Caco-2 (cell line): ENCODE results near the gene SYT1. TPM values are rescaled to one million over a fixed set of nuclear protein-coding genes. Genes with fewer than 3 reads are reported as not detected.

ENCODE experiments used
- BruUV-seq: library from RNA; stranded (reverse); fragments of 400-500 nt; replicated peaks from 2 replicates; lab custom pipeline; 2021; lab: Mats Ljungman, UMichigan
- CTCF ChIA-PET: fragments of 300-600 bp; sonication (Branson Sonifier 250); formaldehyde crosslinking; loops from one replicate; lab custom pipeline; 2022; ENCODE audit warnings: antibody characterized with exemption; lab: Charles Lee
- POLR2A ChIA-PET: fragments of 300-600 bp; sonication (Branson Sonifier 250); formaldehyde crosslinking; loops from one replicate; lab custom pipeline; 2022; ENCODE audit warnings: antibody characterized with exemption; lab: Charles Lee
- DNase-seq, 2 experiments: peaks; one replicate each; pipeline versions ENCODE4 v3.0.0 to v3.0.0-alpha.2; 2020 to 2022
- H3K27me3 ChIP-seq: replicated peaks from 2 replicates; pipeline ENCODE4 v1.6.0; 2011; ENCODE audit warnings: low read length; ENCODE audit not compliant: control insufficient read depth, insufficient read depth
- H3K36me3 ChIP-seq: 2 replicates; pipeline ENCODE4 v1.5.1; 2011; ENCODE audit warnings: low read length; ENCODE audit not compliant: control insufficient read depth, insufficient read depth
- H3K4me1 ChIP-seq: fragments of 250-450 bp; sonication (Bioruptor Pico); 2 replicates; pipeline ENCODE4 v1.5.1; 2020; ENCODE audit warnings: mild to moderate bottlenecking
- H3K4me3 ChIP-seq: 2 replicates; pipeline ENCODE4 v1.5.1; 2011; ENCODE audit warnings: low read depth, mild to moderate bottlenecking, control low read depth, low read length
- H3K9me3 ChIP-seq: fragments of 250-450 bp; sonication (Bioruptor Pico); 2 replicates; pipeline ENCODE4 v1.5.1; 2020; ENCODE audit warnings: mild to moderate bottlenecking, moderate library complexity
- H3K27ac Mint-ChIP-seq: one replicate; pipeline ENCODE4 v1.8.0; 2022; ENCODE audit warnings: mixed read lengths; ENCODE audit not compliant: unreplicated experiment
- H3K27me3 Mint-ChIP-seq: one replicate; pipeline ENCODE4 v1.8.0; 2022; ENCODE audit warnings: mixed read lengths; ENCODE audit not compliant: insufficient read depth, unreplicated experiment
- H3K36me3 Mint-ChIP-seq: one replicate; pipeline ENCODE4 v1.8.0; 2022; ENCODE audit warnings: mild to moderate bottlenecking, mixed read lengths; ENCODE audit not compliant: insufficient read depth, unreplicated experiment
- H3K4me1 Mint-ChIP-seq: one replicate; pipeline ENCODE4 v1.8.0; 2022; ENCODE audit warnings: low read depth, mixed read lengths; ENCODE audit not compliant: unreplicated experiment
- H3K4me3 Mint-ChIP-seq: one replicate; pipeline ENCODE4 v1.8.0; 2022; ENCODE audit warnings: mild to moderate bottlenecking, moderate library complexity, mixed read lengths; ENCODE audit not compliant: unreplicated experiment
- H3K9me3 Mint-ChIP-seq: one replicate; pipeline ENCODE4 v1.8.0; 2022; ENCODE audit warnings: mixed read lengths; ENCODE audit not compliant: unreplicated experiment
- intact Hi-C: fragments of 100-400 bp; cut with micrococcal nuclease; formaldehyde crosslinking; loops from one replicate; pipeline ENCODE4 v1.10.0; 2022; ENCODE audit not compliant: unreplicated experiment
- total RNA-seq: library from RNA; stranded (reverse); gene quantifications from 2 replicates; pipeline ENCODE4 v1.2.3, GENCODE V29; 2022
- TF ChIP-seq, protein P1 (sequence below), 2 experiments: fragments of 200-600 bp in 1 of 2; IDR thresholded peaks; 1 replicate in 1 of 2; 2 replicates in 1 of 2; pipeline versions ENCODE4 v1.5.1 to v1.8.0; 2011 to 2022; ENCODE audit warnings: antibody characterized with exemption in 1 of 2, control low read depth in 1 of 2, inconsistent platforms in 1 of 2, low read depth in 1 of 2, low read length in 1 of 2, mild to moderate bottlenecking in 1 of 2, moderate library complexity in 1 of 2; ENCODE audit not compliant: insufficient read depth in 1 of 2, severe bottlenecking in 1 of 2, unreplicated experiment in 1 of 2

The SYT1 gene
- total RNA-seq, 1 experiment from 2014 or later: 0.39 TPM

DNA sequence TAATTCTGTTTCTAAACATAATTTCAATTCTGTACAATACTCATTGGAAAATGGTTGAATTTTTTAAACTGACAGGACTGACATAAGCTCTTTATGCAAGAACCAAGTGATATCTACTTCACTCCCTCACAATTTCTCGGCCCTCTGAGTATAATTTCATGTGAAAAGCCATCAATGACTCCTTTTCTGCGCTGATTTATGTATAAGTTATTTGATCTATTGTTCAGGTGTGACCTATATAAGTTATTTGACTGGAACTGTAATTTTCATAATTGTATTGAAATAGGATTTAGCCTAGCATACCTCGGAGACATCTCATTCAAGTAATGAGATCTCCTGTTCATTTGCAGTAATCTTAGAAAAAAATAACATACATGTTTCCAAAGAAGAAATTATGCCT is 184.4 kb downstream of the SYT1 start:
- Histone ChIP-seq H3K4me3 (no peak overlapping the region), H3K4me1 (no peaks in the 10 kb centered on the region), H3K9me3 (no peaks in the 10 kb centered on the region), H3K36me3 (no peaks in the 10 kb centered on the region), H3K27me3 (no peaks in the 10 kb centered on the region)
- intact Hi-C loops: no loop called here
- TF ChIP-seq, protein P1, sequence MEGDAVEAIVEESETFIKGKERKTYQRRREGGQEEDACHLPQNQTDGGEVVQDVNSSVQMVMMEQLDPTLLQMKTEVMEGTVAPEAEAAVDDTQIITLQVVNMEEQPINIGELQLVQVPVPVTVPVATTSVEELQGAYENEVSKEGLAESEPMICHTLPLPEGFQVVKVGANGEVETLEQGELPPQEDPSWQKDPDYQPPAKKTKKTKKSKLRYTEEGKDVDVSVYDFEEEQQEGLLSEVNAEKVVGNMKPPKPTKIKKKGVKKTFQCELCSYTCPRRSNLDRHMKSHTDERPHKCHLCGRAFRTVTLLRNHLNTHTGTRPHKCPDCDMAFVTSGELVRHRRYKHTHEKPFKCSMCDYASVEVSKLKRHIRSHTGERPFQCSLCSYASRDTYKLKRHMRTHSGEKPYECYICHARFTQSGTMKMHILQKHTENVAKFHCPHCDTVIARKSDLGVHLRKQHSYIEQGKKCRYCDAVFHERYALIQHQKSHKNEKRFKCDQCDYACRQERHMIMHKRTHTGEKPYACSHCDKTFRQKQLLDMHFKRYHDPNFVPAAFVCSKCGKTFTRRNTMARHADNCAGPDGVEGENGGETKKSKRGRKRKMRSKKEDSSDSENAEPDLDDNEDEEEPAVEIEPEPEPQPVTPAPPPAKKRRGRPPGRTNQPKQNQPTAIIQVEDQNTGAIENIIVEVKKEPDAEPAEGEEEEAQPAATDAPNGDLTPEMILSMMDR (IDR thresholded peaks at IDR 0.05; ENCODE audit: insufficient read depth in 1 of 2, low read depth in 1 of 2, low read length in 1 of 2, severe bottlenecking in 1 of 2, unreplicated experiment in 1 of 2): no peak
- Mint-ChIP-seq H3K27ac (no peak overlapping the region), H3K4me3 (no peak overlapping the region), H3K36me3 (no peaks in the 10 kb centered on the region), H3K27me3 (no peaks in the 10 kb centered on the region), H3K9me3 (no peaks in the 10 kb centered on the region), H3K4me1 (no peaks in the 10 kb centered on the region)
- BruUV-seq: no TSS peak
- POLR2A ChIA-PET: no interaction called here
- CTCF ChIA-PET: no interaction called here
- DNase-seq: no peak

DNA sequence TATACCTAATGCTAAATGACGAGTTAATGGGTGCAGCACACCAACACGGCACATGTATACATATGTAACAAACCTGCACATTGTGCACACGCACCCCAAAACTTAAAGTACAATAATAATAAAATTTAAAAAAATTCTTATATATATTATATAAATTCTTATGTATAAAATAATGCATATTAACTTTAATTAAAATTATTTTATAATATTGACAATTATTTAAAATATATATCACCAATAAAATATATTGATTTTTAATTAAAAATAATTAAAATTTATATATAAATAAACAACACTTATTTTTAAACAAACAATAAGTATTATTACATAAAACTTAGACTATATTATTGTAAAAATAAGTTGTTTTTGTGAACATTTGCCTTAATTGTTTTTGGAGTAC is 188.8 kb downstream of the SYT1 start:
- Histone ChIP-seq H3K36me3 (no peaks in the 10 kb centered on the region), H3K27me3 (no peaks in the 10 kb centered on the region), H3K4me1 (peaks cover 8% of the 10 kb centered on the region), H3K4me3 (no peak overlapping the region), H3K9me3 (no peaks in the 10 kb centered on the region)
- Mint-ChIP-seq H3K4me1 (no peaks in the 10 kb centered on the region), H3K27me3 (no peaks in the 10 kb centered on the region), H3K9me3 (no peaks in the 10 kb centered on the region), H3K27ac (no peak overlapping the region), H3K4me3 (no peak overlapping the region), H3K36me3 (no peaks in the 10 kb centered on the region)
- DNase-seq: no peak
- intact Hi-C loops: no loop called here
- ChIA-PET CTCF (no interaction called here), POLR2A (no interaction called here)
- BruUV-seq: no TSS peak
- TF ChIP-seq, protein P1 (IDR thresholded peaks at IDR 0.05; ENCODE audit: insufficient read depth in 1 of 2, low read depth in 1 of 2, low read length in 1 of 2, severe bottlenecking in 1 of 2, unreplicated experiment in 1 of 2): no peak

DNA sequence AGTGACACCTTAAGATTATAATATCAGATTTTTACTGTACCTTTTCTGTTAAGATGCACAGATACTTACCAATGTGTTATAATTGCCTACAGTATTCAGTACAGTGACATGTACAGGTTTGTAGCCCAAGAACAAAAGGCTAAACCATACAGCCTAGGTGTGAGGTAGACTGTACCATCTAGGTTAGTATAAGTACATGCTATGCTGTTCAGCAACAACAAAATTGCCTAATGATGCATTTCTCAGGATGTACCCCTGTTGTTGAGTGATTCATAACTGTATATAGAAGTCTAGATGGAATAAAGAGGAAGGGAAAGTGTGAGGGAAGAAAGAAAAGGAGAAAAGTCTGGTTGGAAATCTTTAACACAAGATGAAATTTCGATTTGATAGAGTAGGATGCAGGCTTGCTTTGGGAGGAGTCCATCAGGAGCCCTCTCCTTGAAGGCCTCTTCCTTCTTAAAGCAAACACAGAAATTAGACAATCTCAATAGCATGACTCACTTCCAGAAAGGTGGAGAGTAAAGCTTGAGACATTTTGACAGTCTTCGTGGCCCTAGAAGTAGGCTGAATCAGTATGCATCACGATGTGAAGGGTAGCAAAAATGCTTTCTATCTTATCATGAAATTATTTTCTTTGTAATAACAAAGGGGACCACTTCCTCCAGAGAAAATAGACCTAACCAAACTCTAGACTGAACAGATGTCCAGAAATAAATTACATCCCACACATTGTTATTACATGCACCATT is 191.5 kb downstream of the SYT1 start:
- H3K4me1 Mint-ChIP-seq: no peaks in the 10 kb centered on the region
- ChIA-PET CTCF (no interaction called here), POLR2A (no interaction called here)
- H3K27me3 Mint-ChIP-seq: no peaks in the 10 kb centered on the region
- no TSS peak for BruUV-seq
- intact Hi-C loops: no loop called here
- no peak for DNase-seq
- H3K9me3 ChIP-seq: no peaks in the 10 kb centered on the region
- no peaks in the 10 kb centered on the region for H3K36me3 ChIP-seq
- no peak overlapping the region for H3K27ac Mint-ChIP-seq
- H3K9me3 Mint-ChIP-seq: no peaks in the 10 kb centered on the region
- no peaks in the 10 kb centered on the region for H3K36me3 Mint-ChIP-seq
- H3K4me1 ChIP-seq: peaks cover 14% of the 10 kb centered on the region
- no peaks in the 10 kb centered on the region for H3K27me3 ChIP-seq
- TF ChIP-seq, protein P1 (IDR thresholded peaks at IDR 0.05; ENCODE audit: insufficient read depth in 1 of 2, low read depth in 1 of 2, low read length in 1 of 2, severe bottlenecking in 1 of 2, unreplicated experiment in 1 of 2): no peak
- H3K4me3 ChIP-seq: no peak overlapping the region
- H3K4me3 Mint-ChIP-seq: no peak overlapping the region
